Adipose tissue (tissue), 3 donors: Measurements from ENCODE around the gene MT1B. TPM values are rescaled to one million over a fixed set of nuclear protein-coding genes. Genes with fewer than 3 reads are reported as not detected.
A peak's percentile ranks its signal among the peaks of the same experiment; 100 is the strongest.
"Not testable (repeated sequence)": the region's sequence is repeated elsewhere in the genome, so short reads cannot be mapped to it uniquely, and the experiment has no call there.

ENCODE experiments used
- H3K27ac ChIP-seq: one replicate; pipeline ENCODE4 v1.5.1; 2013; ENCODE audit warnings: low read depth, low read length
- WGBS, 3 donors: extraction: QIAGEN DNeasy Blood & Tissue Kit; methylation state at CpG; one replicate each; pipeline ENCODE4 v1.1.7; 2013; 5-methylcytosine and 5-hydroxymethylcytosine counted together
- polyA plus RNA-seq, 3 donors: library from polyadenylated mRNA; stranded (reverse); fragments of 200-250 nt; gene quantifications; one replicate each; pipeline ENCODE4 v1.2.3, GENCODE V29; 2013
- donor health status: healthy with polysubstance abuse.
- donor health status: Bipolar disorder and iron deficiency.
- donor health status: healthy.

Gene MT1B
- polyA plus RNA-seq, 3 donors, result 9.3 TPM; not detected in 2

DNA sequence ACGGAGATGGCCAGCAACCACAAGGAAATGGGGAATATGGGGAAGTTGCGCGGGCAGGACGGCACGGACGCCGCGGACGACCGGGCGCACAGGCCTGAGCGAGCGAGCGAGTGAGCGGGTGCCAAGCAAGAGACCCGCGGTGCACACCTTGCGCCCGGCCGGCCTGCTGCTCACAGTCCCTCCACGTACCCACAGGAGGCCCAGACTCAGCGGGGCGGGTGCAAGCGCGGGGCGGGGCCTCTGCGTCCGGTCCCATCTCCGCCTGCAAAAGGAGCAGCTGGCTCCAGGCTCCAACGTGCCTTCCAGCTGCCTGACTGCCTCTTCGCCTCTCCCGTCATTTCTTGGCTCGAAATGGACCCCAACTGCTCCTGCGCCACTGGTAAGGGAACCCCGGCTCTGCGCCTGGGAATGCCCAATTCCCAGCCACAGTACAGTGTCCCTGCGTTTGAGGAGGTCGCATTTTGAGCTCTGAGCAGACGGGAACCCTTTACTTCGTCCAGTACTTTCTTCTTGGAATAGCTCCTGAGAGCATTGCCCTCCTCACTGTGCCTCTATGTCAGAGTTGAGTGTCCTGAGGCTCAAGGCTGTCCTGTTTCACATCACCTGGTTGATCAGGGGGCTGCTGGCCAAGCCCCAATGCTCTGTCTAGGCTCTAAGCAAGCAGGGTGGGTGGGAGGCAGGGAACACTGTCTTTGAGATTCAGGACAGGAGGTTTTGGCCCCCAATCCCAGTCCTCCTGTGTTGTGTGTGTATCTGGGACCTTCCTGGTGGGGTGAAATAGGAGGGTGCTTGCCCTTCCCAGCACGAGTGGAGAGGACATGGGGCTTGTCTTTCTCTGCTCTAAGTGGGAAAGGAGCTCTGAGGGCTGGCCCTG lies 34.2 kb upstream of the MT1B start:
- peak overlapping the region; percentile 77 for H3K27ac ChIP-seq
- WGBS, 3 donors, result 2 to 4% (median 3%) methylated on average over 27 to 40 of the region's 41 CpGs

DNA sequence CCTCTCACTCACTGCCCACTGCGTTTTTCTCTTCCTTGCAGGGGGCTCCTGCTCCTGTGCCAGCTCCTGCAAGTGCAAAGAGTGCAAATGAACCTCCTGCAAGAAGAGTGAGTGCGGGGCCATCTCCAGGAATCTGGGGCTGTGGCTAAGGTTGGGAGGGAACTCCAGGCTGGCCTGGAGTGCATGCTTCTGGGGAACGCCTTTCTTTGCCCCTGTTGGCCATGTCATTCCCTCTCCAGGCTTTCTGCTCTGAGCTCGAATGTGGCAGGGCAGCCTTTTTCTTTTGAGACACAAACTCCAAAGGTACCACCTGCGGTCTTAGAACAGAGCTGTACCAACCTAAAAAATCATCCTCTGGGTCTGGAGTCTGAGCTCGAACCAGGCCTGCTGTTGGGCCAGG lies 33.5 kb upstream of the MT1B start:
- H3K27ac ChIP-seq, result peak overlapping the region; percentile 77

DNA sequence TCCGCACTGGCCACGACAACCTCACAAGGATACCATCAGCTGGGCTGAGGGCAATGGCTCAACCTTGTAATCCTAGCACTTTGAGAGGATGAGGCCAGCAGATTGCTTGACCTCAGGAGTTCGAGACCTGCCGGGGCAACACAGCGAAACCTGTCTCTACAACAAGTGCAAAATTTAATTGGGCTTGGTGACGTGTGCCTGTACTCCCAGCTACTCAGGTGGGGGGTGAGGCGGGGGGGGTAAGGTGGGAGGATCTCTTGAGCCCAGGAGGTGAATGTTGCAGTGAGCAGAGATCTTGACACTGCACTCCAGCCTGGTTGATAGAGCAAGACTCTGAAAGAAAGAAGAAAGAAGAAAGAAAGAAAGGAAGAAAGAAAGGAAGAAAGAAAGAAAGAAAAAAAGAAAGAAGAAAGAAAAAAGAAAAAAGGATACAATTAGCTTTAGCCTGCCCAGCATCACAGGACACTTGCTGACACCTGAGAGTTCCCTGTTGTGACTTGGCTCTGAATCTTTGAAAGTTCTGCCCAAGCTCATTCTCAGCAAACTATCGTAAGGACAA lies 31.3 kb upstream of the MT1B start:
- WGBS, 3 donors, result 76 to 90% (median 77%) methylated on average over 8 of the region's 8 CpGs
- no peak overlapping the region for H3K27ac ChIP-seq

More for the DNA sequence above, 33.5 kb upstream of the MT1B start:
- WGBS, 3 donors, result 55 to 72% (median 72%) methylated on average over 6 of the region's 6 CpGs

DNA sequence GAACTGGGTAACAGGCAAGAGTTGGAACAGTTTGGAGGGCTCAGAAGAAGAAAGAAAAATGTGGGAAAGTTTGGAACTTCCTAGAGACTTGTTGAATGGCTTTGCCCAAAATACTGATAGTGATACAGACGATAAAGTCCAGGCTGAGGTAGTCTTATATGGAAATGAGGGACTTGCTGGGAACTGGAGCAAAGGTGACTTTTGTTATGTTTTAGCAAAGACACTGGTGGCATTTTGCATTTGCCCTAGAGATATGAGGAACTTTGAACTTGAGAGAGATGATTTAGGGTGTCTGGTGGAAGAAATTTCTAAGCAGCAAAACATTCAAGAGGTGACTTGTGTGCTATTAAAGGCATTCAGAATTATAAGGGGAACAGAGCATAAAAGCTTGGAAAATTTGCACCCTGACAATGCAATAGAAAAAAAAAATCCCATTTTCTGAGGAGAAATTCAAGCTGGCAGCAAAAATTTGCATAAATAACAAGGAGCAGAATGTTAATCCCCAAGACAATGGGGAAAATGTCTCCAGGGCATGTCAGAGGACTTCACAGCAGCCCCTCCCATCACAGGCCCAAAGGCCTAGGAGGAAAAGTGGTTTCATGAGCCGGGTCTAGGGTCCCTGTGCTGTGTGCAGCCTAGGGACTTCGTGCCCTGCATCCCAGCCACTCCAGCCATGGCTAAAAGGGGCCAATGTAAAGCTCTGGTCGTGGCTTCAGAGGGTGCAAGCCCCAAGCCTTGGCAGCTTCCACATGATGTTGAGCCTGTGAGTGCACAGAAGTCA lies 29.8 kb upstream of the MT1B start:
- not testable (repeated sequence) for H3K27ac ChIP-seq
- 79 to 86% (median 84%) methylated on average over 4 of the region's 4 CpGs for WGBS, 3 donors

DNA sequence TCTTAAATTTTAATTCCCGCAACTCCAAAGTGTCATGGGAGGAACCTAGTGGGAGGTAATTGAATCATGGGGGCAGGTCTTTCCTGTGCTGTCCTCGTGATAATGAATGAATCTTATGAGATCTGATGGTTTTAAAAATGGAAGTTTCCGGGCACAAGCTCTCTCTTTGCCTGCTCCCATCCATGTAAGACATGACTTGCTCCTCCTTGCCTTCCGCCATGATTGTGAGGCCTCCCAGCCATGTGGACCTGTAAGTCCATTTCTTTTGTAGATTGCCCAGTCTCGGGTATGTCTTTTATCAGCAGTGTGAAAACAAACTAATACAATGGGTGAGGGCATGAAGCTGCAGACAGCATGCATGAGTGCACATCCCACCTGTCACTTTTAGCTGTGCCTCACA lies 28.5 kb upstream of the MT1B start:
- H3K27ac ChIP-seq, result not testable (repeated sequence)

DNA sequence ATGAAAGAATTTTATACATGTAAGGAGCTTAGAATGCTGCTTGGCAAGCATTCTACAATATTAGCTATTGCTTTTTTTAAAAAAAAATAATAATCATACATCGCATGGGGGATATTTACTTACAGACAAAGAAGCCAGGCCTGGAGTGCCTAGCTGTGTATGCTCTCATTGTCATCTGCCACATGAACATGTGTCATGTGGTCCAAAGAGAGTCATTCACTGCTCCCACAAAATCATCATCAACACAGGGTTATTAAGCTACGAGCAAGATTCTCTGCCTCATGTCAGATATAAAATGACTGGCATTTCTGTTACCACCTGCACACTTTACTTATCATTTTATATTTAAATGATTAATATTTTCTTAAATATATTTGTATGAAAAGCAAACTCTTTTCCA lies 28.0 kb upstream of the MT1B start:
- no peak overlapping the region for H3K27ac ChIP-seq
- 95 to 98% (median 96%) methylated on average over 2 of the region's 2 CpGs for WGBS, 3 donors

More for the DNA sequence above, 28.5 kb upstream of the MT1B start:
- 89 to 94% (median 91%) methylated on average over 5 of the region's 5 CpGs for WGBS, 3 donors

DNA sequence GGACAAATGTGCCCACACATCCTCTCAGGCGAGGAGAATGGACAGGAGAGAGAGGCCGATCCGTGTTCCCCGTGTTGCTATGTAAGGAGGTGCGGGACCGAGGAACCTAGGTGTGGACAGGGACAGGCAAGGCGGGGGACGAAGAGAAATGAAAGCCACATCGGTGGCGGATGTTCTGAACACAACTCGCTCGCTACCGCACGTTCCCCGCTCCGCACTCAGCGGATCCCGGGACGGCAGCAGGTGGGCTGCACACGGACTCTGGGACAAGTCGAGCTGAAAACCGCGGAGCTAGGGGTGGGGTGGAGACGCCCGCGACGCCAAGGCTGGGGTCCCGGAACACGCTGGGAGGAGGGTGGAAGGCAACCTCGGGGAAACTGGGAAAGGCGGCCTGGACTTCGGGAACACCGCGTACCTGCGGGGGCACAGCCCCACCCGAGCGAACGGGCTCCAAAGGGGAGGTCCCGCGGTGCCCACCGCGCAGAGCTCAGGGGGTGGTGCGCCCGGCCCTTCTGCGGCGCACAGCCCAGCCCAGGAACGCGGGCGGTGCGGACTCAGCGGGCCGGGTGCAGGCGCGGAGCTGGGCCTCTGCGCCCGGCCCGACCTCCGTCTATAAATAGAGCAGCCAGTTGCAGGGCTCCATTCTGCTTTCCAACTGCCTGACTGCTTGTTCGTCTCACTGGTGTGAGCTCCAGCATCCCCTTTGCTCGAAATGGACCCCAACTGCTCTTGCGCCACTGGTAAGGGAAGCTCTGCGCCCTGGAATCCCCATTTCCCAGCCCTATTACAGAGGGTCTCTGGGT lies 26.3 kb upstream of the MT1B start, which contains the start of gene MT1E:
TSS of gene MT1E (plus strand) at position 642 of the 803 bp plus-strand sequence. CDS start at position 713, 71 bp downstream.
- WGBS, 3 donors, result 1 to 2% (median 2%) methylated on average over 60 to 62 of the region's 62 CpGs
- H3K27ac ChIP-seq, result peak within 1 kb of the TSS; percentile 87

DNA sequence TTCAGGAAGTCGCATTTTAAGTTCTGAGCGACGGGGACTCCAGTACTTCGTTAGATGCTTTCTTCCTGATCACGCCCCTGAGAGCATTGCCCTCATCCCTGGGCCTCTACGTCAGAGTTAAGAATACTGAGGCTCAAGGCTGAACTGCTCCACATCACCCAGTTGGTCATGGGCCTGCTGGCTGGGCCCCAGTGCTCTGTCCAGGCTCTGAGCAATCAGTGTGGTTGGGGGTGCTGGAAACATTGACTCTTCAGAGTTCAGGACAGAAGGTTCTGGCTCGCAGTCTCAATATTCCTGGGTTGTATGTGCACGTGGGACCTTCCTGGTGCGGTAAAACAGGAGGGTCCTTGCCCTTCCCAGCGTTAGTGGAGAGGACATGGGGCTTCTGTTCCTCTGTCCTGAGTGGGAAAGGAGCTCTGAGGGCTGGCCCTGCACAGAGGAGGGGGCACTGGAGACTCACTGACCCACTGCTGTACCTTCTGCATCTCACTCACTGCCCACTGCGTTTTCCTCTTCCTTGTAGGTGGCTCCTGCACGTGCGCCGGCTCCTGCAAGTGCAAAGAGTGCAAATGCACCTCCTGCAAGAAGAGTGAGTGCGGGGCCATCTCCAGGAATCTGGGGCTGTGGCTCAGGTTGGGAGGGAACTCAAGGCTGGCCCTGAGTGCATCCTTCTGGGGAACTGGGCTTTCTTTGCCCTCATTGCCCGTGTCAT lies 25.6 kb upstream of the MT1B start:
- H3K27ac ChIP-seq, result peak overlapping the region; percentile 16
- WGBS, 3 donors, result 8 to 21% (median 19%) methylated on average over 16 of the region's 16 CpGs

DNA sequence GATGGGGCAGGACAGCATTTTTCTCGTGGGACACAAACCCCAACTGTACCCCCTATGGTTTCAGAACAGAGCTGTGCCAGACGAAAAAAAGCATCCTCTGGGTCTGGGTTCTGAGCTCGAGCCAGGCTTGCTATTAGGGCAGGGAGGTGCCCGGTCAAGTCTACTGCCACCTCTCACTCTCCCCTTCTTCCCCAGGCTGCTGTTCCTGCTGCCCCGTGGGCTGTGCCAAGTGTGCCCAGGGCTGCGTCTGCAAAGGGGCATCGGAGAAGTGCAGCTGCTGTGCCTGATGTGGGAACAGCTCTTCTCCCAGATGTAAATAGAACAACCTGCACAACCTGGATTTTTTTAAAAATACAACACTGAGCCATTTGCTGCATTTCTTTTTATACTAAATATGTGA lies 25.0 kb upstream of the MT1B start:
- WGBS, 3 donors, result 26 to 60% (median 48%) methylated on average over 7 of the region's 7 CpGs

DNA sequence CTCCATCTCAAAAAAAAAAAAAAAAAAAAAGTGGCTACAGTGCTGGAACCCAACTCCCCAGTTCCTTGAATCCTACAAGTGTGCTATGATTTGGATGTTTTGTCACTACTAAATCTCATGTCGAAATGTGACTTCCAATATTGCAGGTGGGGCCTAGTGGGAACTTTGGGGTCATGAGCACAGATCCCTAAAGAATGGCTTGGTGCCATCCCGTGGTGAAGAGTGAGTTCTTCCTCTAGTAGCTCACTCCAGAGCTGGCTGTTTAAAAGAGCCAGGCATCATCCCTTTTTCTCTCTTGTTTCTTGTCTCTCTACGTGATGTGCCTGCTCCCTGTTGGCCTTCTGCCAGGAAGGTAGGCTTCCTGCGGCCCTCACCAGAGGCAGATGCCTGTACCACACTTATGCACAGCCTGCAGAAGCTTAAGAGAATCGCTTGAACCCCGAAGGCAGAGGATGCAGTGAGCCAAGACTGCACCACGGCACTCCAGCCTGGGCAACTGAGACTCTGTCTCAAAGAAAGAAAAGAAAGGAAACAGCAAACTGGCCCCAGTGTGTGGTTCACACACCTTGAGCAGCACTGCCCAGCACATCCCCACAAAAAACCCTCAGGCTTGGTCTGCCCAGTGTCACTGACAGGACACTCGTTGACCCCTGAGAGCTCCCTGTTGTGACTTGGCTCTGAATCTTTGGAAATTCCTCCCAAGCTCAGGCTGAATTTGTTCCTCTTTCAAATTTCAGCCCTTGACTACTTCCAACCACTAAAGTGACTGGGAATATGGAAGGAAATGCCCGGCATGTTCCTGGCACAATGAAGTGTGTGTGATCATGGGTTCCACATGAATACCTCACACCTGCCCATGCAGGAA lies 23.0 kb upstream of the MT1B start:
- WGBS, 3 donors, result 66 to 73% (median 69%) methylated on average over 9 of the region's 9 CpGs
- no peak overlapping the region for H3K27ac ChIP-seq

More for the DNA sequence above, 25.0 kb upstream of the MT1B start:
- H3K27ac ChIP-seq, result peak overlapping the region; percentile 46

DNA sequence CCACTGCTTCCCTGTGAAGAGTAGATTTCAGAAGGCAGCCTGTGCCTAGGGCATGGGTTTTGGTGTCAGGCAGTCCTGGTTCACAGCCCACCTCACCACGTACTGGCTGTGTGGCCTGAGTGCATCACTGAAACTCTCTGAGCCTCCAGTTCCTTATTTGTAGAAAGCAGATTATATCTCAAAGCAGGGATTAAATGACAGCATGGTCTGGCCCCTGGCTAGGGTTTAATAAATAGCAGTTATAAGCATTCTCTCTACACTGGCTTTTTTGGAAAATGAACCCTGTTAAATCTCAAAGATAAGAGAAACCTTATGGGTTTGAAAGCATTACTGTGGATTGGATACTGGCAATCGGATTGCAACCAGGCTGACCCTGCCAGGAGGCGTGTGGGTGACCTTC lies 22.2 kb upstream of the MT1B start:
- H3K27ac ChIP-seq, result no peak overlapping the region
- 69 to 93% (median 89%) methylated on average over 3 of the region's 3 CpGs for WGBS, 3 donors

DNA sequence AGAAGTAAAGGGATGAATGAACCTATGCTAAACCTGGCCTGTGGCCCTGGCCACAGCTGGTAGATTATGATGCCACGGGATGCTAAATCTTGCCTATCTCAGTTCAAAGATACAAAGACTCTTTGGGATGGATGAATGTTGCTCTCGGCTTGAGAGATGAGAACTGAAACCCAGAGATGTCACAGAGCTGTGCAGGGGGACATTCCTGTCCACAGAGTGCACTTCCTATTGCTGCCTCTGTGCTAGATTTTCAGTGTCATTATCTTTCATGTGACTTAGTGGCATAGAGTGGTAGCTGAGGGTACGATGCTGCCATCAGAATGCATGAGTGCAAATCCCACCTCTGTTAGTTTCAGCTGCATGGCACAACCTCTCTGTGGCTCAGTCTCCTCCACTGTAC lies 21.6 kb upstream of the MT1B start:
- H3K27ac ChIP-seq, result no peak overlapping the region

DNA sequence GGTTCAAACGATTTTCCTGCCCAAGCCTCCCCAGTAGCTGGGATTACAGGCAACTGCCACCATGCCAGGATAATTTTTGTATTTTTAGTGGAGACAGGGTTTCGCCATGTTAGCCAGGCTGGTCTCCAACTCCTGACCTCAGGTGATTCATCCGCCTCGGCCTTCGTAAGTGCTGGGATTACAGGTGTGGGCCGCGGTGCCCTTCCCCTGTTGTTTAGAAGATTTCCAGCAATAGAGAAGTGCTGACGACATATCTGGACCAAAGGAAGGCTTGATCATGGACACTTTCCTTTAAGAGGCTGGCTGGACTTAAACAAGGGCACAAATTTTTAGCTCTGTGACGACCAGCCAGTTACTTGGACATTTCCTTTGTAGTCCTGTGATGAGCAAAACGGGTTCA lies 20.5 kb upstream of the MT1B start:
- 88 to 90% (median 88%) methylated on average over 10 of the region's 10 CpGs for WGBS, 3 donors
- H3K27ac ChIP-seq, result no peak overlapping the region

More for the DNA sequence above, 21.6 kb upstream of the MT1B start:
- WGBS, 3 donors, result 76 to 88% (median 87%) methylated on average over 3 of the region's 3 CpGs

DNA sequence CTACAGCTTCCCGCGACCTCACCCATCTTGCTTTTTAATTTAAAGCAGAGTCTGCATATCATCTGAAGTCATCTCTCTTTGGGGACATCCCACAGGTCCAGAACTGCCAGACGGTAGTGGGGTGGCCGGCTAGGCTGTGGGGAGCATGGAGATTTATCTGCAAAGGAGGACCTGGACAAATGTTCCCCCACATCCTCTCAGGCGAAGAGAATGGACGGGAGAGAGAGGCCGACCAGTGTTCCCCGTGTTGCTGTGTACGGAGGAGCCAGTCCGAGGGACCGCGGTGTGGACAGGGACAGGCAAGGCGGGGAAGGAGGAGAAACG lies 19.9 kb upstream of the MT1B start:
- H3K27ac ChIP-seq, result peak overlapping the region; percentile 30
- 19 to 22% (median 19%) methylated on average over 14 of the region's 14 CpGs for whole genome bisulfite sequencing, 3 donors

DNA sequence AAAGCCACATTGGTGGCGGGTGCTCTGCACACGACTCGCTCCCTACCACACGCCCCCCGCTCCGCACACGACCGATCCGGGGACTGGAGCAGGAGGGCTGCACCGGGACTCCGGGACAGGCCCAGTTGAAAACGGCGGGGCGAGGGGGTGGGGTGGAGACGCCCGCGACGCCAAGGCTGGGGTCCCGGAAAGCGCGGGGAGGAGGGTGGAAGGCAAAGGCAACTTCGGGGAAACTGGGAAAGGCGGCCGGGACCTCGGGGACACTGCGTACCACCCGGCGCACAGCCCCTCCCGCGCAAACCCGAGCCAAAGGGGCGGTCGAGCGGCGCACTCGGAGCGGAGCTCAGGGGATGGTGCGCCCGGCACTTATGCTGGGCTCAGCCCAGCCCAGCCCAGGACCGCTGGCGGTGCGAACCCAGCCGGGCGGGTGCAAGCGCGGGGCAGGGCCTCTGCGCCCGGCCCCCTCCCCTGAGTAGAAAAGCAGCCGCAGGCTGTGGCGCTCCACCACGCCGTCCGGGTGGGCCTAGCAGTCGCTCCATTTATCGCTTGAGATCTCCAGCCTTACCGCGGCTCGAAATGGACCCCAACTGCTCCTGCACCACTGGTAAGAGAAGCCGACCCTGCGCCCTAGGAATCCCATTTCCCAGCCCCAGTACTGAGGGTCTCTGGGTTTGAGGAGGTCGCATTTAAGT lies 19.4 kb upstream of the MT1B start, which contains the start of gene MT1M:
TSS of gene MT1M (plus strand) at position 504 of the 692 bp plus-strand sequence. CDS start at position 577, 73 bp downstream.
- WGBS, 3 donors, result 1% methylated on average over 58 to 61 of the region's 61 CpGs
- peak within 1 kb of the TSS; percentile 41 for H3K27ac ChIP-seq

DNA sequence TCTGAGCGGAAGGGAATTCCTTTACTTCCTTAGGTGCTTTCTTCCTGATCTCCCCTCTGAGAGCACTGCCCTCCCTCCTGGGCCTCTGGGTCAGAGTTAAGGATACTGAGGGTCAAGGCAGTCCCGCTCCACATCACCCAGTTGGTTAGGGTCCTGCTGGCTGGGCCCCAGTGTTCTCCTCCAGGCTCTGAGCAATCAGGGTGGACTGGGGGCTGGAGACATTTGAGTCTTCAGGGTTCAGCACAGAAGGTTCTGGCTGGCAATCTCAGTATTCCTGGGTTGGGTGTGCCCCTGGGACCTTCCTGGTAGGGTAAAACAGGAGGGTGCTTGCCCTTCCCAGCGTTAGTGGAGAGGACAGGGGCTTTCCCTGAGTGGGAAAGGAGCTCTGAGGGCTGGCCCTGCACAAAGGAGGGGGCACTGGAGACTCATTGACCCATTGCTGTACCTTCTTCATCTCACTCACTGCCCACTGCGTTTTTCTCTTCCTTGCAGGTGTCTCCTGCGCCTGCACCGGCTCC lies 18.8 kb upstream of the MT1B start:
- H3K27ac ChIP-seq, result peak overlapping the region; percentile 41
- WGBS, 3 donors, result 31 to 37% (median 31%) methylated on average over 6 of the region's 6 CpGs
